Upper lobe of left lung (tissue), 6 donors: Measurements from ENCODE around the gene FOXF2. TPM values are rescaled to one million over a fixed set of nuclear protein-coding genes. Genes with fewer than 3 reads are reported as not detected.

Experiments used
- ATAC-seq, 2 donors: fragments of 200-7000 bp; cut with Tn5 transposase; one replicate each; pipeline ENCODE4 v1.9.1; 2022; ENCODE audit warnings: mild to moderate bottlenecking in 2 of 2, moderate library complexity in 2 of 2; ENCODE audit not compliant: low FRiP score in 2 of 2
- DNase-seq, 2 donors: peaks; one replicate each; pipeline ENCODE4 v3.0.0-alpha.2; 2019 to 2020
- H3K27ac ChIP-seq, 4 donors: fragments of 200-600 bp; sonication (generic); one replicate each; pipeline ENCODE4 v1.5.1; 2016 to 2019
- H3K27me3 ChIP-seq, 4 donors: fragments of 200-600 bp; sonication (generic); one replicate each; pipeline ENCODE4 v1.5.1; 2017 to 2019
- H3K36me3 ChIP-seq, 4 donors: fragments of 200-600 bp; sonication (generic); one replicate each; pipeline ENCODE4 v1.5.1; 2016 to 2019
- H3K4me1 ChIP-seq, 4 donors: fragments of 200-600 bp; sonication (generic); one replicate each; pipeline ENCODE4 v1.5.1; 2018 to 2019
- H3K4me3 ChIP-seq, 4 donors: fragments of 200-600 bp; sonication (generic); one replicate each; pipeline ENCODE4 v1.5.1; 2017 to 2019; ENCODE audit warnings: mild to moderate bottlenecking in 2 of 4, moderate library complexity in 1 of 4
- H3K9me3 ChIP-seq, 4 donors: fragments of 200-600 bp; sonication (generic); one replicate each; pipeline ENCODE4 v1.5.1; 2018 to 2019
- EP300 ChIP-seq, 4 donors: sonication (generic); formaldehyde crosslinking; IDR thresholded peaks; one replicate each; pipeline ENCODE4 v1.5.1; 2017; ENCODE audit warnings: antibody characterized with exemption in 4 of 4, control low read depth in 2 of 4
- POLR2A ChIP-seq, 4 donors: fragments of 450-650 bp; IDR thresholded peaks; one replicate each; pipeline ENCODE4 v1.5.1; 2016 to 2017; ENCODE audit warnings: antibody characterized with exemption in 4 of 4, mild to moderate bottlenecking in 2 of 4
- POLR2AphosphoS5 ChIP-seq, 2 donors: sonication (generic); formaldehyde crosslinking; IDR thresholded peaks; one replicate each; pipeline ENCODE4 v1.5.1; 2017; ENCODE audit warnings: antibody characterized with exemption in 2 of 2
- WGBS, 2 donors: methylation state at CpG; one replicate each; pipeline ENCODE4 v1.1.5; 2017 to 2018; 5-methylcytosine and 5-hydroxymethylcytosine counted together
- total RNA-seq, 6 donors: library from RNA; depleted of rRNA in 4 of 6; stranded (reverse); fragments of >200 nt in 4 of 6; gene quantifications; one replicate each; pipeline versions ENCODE4 v1.1.0 to v1.2.1, GENCODE V29; 2016 to 2021
- TF ChIP-seq, protein P1 (sequence below), 6 experiments: fragments of 450-650 bp in 4 of 6; fragments of 200-600 bp in 2 of 6; sonication (generic) in 2 of 6; IDR thresholded peaks; one replicate each; pipeline ENCODE4 v1.5.1; 2016 to 2019; ENCODE audit warnings: antibody characterized with exemption in 6 of 6
- donor health status: DM: no; HTN: no; CAD: no; lungs with moderate emphysema.
- donor health status: DM: no; HTN: yes; CAD: no; lungs with severe emphysema.

Gene FOXF2
- total RNA-seq, 6 donors from 2014 or later: 5.5 to 17.7 (median 8.8) TPM

DNA sequence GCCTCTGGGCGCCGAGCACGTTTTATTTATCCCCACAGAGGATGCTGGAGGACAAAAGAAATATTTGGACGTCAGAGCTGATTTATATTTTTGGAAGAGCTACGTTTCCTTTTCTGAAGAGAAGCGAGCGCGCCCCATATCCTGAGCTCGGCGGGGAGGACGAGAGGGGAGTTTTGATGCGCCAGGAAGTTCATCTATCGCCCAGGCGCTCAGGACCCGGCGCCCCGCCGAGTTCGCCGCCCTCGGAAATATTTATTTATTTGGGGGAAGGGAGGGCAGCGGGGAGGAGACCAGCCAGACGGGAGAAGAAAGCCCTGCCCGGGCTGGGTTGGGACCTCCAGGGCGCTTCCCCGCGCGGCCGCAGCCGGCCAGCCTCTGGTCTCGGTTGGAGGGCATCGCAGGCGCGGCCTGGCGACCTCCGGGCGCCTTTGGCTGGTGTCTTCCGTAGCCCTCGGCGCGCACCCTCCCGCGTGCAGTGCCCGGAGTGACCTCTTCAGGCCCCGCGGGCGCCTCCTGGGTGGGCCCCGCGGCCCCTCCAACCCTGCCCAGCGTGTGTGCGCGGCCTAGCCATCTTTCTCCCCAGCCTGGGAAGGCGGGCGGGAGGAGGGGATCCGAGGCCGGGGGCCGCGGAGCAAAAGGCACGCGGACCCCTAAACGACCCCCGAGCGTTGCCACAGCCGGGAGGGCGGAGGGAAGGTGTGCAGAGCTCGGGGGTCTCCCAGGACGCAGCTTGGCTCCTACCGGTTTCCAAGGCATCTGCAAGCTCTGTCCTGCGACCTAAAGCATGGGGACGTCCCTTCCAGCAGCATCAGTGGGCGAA is 5.4 kb upstream of the FOXF2 start:
- peaks cover 3 to 87% (median 52%) of the 10 kb centered on the region in 4 donors for H3K27me3 ChIP-seq
- TF ChIP-seq POLR2A (IDR thresholded peaks at IDR 0.05): no peak
- TF ChIP-seq, protein P1, sequence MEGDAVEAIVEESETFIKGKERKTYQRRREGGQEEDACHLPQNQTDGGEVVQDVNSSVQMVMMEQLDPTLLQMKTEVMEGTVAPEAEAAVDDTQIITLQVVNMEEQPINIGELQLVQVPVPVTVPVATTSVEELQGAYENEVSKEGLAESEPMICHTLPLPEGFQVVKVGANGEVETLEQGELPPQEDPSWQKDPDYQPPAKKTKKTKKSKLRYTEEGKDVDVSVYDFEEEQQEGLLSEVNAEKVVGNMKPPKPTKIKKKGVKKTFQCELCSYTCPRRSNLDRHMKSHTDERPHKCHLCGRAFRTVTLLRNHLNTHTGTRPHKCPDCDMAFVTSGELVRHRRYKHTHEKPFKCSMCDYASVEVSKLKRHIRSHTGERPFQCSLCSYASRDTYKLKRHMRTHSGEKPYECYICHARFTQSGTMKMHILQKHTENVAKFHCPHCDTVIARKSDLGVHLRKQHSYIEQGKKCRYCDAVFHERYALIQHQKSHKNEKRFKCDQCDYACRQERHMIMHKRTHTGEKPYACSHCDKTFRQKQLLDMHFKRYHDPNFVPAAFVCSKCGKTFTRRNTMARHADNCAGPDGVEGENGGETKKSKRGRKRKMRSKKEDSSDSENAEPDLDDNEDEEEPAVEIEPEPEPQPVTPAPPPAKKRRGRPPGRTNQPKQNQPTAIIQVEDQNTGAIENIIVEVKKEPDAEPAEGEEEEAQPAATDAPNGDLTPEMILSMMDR (IDR thresholded peaks at IDR 0.05): no peak
- TF ChIP-seq POLR2AphosphoS5 (IDR thresholded peaks at IDR 0.05): no peak
- no peak for TF ChIP-seq EP300 (IDR thresholded peaks at IDR 0.05)
- DNase-seq (peak in 1 of 2 donors; percentile 86), ATAC-seq (no peak)
- peak overlapping the region; percentile 65 to 81 (median 79) for H3K27ac ChIP-seq
- H3K9me3 ChIP-seq: no peaks in the 10 kb centered on the region
- no peaks in the 10 kb centered on the region for H3K36me3 ChIP-seq
- H3K4me3 ChIP-seq: peak overlapping the region in 2 of 4 donors; percentile 1 to 22
- peaks cover 29 to 61% (median 42%) of the 10 kb centered on the region in 4 donors for H3K4me1 ChIP-seq
- WGBS, 2 donors: 6 to 8% methylated on average over 33 to 66 of the region's 71 CpGs

DNA sequence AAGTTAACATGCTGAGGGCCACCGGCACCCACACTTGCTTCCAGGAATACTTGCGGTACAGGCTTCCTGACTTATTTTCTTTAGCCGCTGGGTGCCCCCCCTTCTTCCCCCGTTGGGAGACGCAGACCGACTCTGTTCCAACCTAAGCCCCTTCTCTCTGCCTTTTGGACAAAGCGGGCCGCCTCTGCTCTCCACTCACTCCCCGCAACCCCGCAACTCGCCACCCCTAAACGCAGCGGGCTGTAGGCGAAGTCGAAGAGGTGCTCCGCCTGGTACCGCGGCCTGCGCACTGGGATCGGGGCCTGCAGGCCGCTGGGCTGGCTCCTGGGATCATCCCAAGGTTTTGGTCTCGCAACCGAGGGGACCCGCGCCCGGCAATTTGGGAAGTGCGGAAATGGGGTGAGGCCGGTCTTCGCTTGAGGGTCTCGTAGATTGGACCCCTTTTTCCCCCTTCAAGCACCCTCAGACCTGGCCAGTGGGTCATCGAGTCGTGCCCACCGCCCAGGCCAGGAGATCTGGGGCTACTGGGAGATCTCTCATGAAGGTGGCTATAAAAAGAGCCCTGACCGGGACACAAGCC is 4.7 kb upstream of the FOXF2 start:
- Histone ChIP-seq H3K36me3 (no peaks in the 10 kb centered on the region), H3K9me3 (no peaks in the 10 kb centered on the region), H3K4me1 (peaks cover 33 to 61% (median 39%) of the 10 kb centered on the region in 4 donors), H3K4me3 (no peak overlapping the region), H3K27ac (peak overlapping the region; percentile 65 to 81 (median 79)), H3K27me3 (peaks cover 3 to 85% (median 51%) of the 10 kb centered on the region in 4 donors)
- 24 to 36% methylated on average over 20 to 34 of the region's 34 CpGs for whole genome bisulfite sequencing, 2 donors
- ATAC-seq: no peak
- DNase-seq: peak in 1 of 2 donors; percentile 69
- no peak for TF ChIP-seq POLR2A (IDR thresholded peaks at IDR 0.05)

DNA sequence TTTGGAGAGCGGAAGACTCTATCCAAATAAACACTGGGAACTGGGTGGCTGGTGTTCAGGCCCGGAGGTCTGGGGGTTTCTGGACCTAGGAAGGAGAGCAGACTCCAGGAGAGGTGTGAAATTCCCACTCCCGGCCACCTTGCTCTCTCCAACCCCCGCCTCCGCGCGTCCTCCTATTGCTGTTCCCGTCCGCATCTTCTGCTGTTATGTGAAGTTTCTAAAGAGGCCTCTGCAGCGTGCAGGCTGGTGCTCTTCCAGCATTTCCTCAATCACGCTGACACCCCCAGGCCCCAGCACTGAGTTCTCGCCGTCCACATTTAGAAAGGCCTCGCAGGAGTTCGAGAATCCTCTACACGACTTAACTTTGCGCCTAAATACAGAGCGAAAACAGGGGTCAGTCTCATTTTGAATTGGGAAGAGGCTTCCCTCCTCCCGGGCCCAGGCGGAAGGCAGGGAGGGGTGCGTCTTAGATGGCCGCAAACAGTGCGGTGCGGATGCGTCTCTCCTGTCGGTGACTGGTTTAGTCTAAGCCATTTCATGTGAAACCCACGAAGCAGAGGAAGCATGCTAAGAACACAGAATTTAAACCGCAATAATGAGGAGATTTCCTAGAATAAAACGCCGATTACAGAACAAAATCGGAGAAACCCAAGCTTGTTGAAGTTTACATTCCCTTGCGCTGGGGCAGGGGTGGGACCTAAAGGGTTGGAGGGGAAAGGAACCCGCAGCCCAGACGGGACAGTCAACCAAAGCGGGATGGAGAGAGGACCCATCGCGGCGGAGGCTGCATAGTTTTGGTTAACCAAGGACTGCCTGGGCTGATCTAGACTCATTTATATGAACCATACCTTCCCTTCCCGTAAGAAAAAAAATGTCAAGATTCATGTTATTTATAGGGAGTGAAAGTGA is 4.0 kb upstream of the FOXF2 start:
- Histone ChIP-seq H3K4me3 (no peak overlapping the region), H3K4me1 (peaks cover 36 to 68% (median 44%) of the 10 kb centered on the region in 4 donors), H3K36me3 (no peaks in the 10 kb centered on the region), H3K27ac (peak overlapping the region in 1 of 4 donors; percentile 78), H3K9me3 (no peaks in the 10 kb centered on the region), H3K27me3 (peaks cover 3 to 85% (median 50%) of the 10 kb centered on the region in 4 donors)
- WGBS, 2 donors: 18 to 22% methylated on average over 38 to 39 of the region's 39 CpGs
- ATAC-seq: no peak
- TF ChIP-seq POLR2AphosphoS5 (IDR thresholded peaks at IDR 0.05): no peak
- TF ChIP-seq, protein P1 (IDR thresholded peaks at IDR 0.05): no peak
- TF ChIP-seq EP300 (IDR thresholded peaks at IDR 0.05): no peak
- TF ChIP-seq POLR2A (IDR thresholded peaks at IDR 0.05): no peak
- no peak for DNase-seq

DNA sequence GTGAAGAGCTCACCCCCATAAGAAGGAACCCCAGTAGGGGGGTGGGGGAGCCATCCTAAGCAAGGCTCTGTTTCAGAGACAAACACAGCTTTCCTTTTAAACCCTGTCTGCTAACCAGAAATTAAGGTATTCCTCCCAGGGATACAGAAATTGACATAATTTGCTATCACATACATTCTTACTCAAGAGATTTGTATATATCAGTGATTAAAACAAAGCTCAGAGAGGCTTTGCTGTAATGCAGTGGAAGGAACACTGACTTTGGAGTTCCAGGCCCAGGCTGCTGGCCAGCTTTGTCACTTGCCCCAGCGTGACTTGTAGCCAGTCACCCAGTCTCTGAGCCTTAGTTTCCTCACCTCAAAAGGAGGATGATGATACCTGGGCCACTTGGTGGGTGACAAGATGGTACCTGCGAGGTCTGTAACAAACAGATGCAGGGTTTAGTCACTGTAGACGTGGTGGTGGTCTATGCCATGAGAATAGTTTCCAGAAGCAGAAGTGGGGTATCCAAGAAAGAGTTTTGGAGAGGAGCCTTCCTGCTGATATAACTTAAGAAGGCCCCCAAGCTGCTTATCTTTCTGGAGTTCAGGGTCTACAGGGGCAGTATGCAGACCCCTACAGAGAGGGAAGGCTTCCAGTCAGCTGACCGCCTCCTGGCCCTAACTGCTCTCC is 3.2 kb upstream of the FOXF2 start:
- Histone ChIP-seq H3K36me3 (no peaks in the 10 kb centered on the region), H3K4me3 (no peak overlapping the region), H3K27me3 (peaks cover 3 to 88% (median 50%) of the 10 kb centered on the region in 4 donors), H3K9me3 (no peaks in the 10 kb centered on the region), H3K4me1 (peaks cover 40 to 69% (median 46%) of the 10 kb centered on the region in 4 donors), H3K27ac (peak overlapping the region in 2 of 4 donors; percentile 9 to 24)
- DNase-seq (no peak), ATAC-seq (no peak)
- TF ChIP-seq POLR2AphosphoS5 (IDR thresholded peaks at IDR 0.05) (no peak), POLR2A (IDR thresholded peaks at IDR 0.05) (no peak)
- WGBS, 2 donors: 36 to 79% methylated on average over 3 to 4 of the region's 4 CpGs

DNA sequence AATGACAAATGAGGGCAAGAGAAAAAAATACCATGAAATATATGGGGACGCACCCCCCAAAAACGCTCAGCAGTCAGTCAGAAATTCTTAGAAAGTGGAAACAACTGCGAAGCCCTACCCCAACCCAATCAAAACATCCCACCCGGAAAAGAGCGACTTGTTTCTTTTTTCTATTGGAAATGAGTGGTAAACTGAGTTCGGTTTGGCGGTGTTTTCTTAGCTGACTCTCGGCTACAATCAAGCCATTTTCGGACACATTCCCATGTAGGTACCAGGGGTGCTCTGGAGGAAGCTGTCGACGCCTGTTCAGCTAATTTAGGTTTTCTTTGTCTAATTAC is 1.9 kb upstream of the FOXF2 start:
- Histone ChIP-seq H3K36me3 (no peaks in the 10 kb centered on the region), H3K4me3 (peak overlapping the region in 2 of 4 donors; percentile 52 to 54), H3K9me3 (no peaks in the 10 kb centered on the region), H3K4me1 (peaks cover 29 to 56% (median 34%) of the 10 kb centered on the region in 4 donors), H3K27me3 (peaks cover 0 to 87% (median 40%) of the 10 kb centered on the region in 4 donors), H3K27ac (peak overlapping the region in 3 of 4 donors; percentile 57 to 88 (median 77))
- DNase-seq (no peak), ATAC-seq (no peak)
- no peak for TF ChIP-seq POLR2AphosphoS5 (IDR thresholded peaks at IDR 0.05)
- no peak for TF ChIP-seq POLR2A (IDR thresholded peaks at IDR 0.05)
- WGBS, 2 donors: 30 to 34% methylated on average over 11 of the region's 11 CpGs
